ENCODE data around the gene MAP6.

MAP6 gene

GRCh38 chr11:75626889-75627529 lies 41.8 kb downstream of the MAP6 start:
- ChIA-PET POLR2A (no interaction called here), CTCF (interaction anchor here (0.9 to 1.6 kb wide), 3 partner anchors 15 to 24 kb away, joined by 3 to 4 read pairs (median 3); no protein-coding TSS in a partner anchor)
- no peak for TF ChIP-seq CTCF (IDR thresholded peaks at IDR 0.05; ENCODE audit: control extremely low read depth, extremely low read depth, low read depth, missing control alignments)
- DNase-seq (ENCODE audit: extremely low spot score), result no peak

- ChIA-PET CTCF (interaction anchor here (1.5 to 1.9 kb wide), 2 partner anchors 9 to 10 kb away, joined by 5 read pairs; no protein-coding TSS in a partner anchor), POLR2A (no interaction called here)
- TF ChIP-seq CTCF (IDR thresholded peaks at IDR 0.05; ENCODE audit: control extremely low read depth, extremely low read depth, low read depth, missing control alignments), result no peak
- DNase-seq (ENCODE audit: extremely low spot score), result no peak
Measured at GRCh38 chr11:75625991-75626888, 42.6 kb downstream of the MAP6 start.

GRCh38 chr11:75625021-75625420 lies 43.8 kb downstream of the MAP6 start:
- TF ChIP-seq CTCF (IDR thresholded peaks at IDR 0.05; ENCODE audit: control extremely low read depth, extremely low read depth, low read depth, missing control alignments), result no peak
- ChIA-PET CTCF (interaction anchor here (1.5 to 1.9 kb wide), 2 partner anchors 8 to 10 kb away, joined by 5 read pairs; no protein-coding TSS in a partner anchor), POLR2A (no interaction called here)
- DNase-seq (ENCODE audit: extremely low spot score), result no peak

GRCh38 chr11:75616281-75616680 lies 52.6 kb downstream of the MAP6 start:
- TF ChIP-seq CTCF (IDR thresholded peaks at IDR 0.05; ENCODE audit: control extremely low read depth, extremely low read depth, low read depth, missing control alignments), result no peak
- no peak for DNase-seq (ENCODE audit: extremely low spot score)
- ChIA-PET POLR2A (no interaction called here), CTCF (interaction anchor here (0.9 to 1.1 kb wide), 3 partner anchors 9 to 536 kb away, joined by 3 to 5 read pairs (median 3); no protein-coding TSS in a partner anchor)

- no peak for TF ChIP-seq CTCF (IDR thresholded peaks at IDR 0.05; ENCODE audit: control extremely low read depth, extremely low read depth, low read depth, missing control alignments)
- no peak for DNase-seq (ENCODE audit: extremely low spot score)
- POLR2A ChIA-PET, result no interaction called here
- CTCF ChIA-PET, result no interaction called here
Measured at GRCh38 chr11:75615751-75616150, 53.1 kb downstream of the MAP6 start.

GRCh38 chr11:75611823-75612222 lies 57.0 kb downstream of the MAP6 start:
- DNase-seq (ENCODE audit: extremely low spot score), result no peak
- no peak for TF ChIP-seq CTCF (IDR thresholded peaks at IDR 0.05; ENCODE audit: control extremely low read depth, extremely low read depth, low read depth, missing control alignments)
- ChIA-PET POLR2A (no interaction called here), CTCF (interaction anchor here (1.0 to 1.1 kb wide), 3 partner anchors 14 to 16 kb away, joined by 3 to 4 read pairs (median 3); no protein-coding TSS in a partner anchor)

Data from GM10248 (cell line).